NCI-H2227 treated with DMSO at 0.1 percent for 48 hours (cell line): ENCODE measurements around the gene ALX4.

Source experiments
- DNase-seq: peaks from one replicate; lab custom pipeline; 2025; lab: John Stamatoyannopoulos, UW

Gene ALX4

GRCh38 chr11:44335052-44335760, 25.3 kb upstream of the ALX4 start:
- DNase-seq, result no peak

GRCh38 chr11:44334356-44335004, 24.5 kb upstream of the ALX4 start:
- no peak for DNase-seq

GRCh38 chr11:44333271-44334218, 23.6 kb upstream of the ALX4 start:
- no peak for DNase-seq

GRCh38 chr11:44332665-44333064, 22.7 kb upstream of the ALX4 start:
- DNase-seq, result no peak

- no peak for DNase-seq
Observed at GRCh38 chr11:44329472-44330230, 19.7 kb upstream of the ALX4 start.

GRCh38 chr11:44328138-44328660, 18.3 kb upstream of the ALX4 start:
- no peak for DNase-seq

- no peak for DNase-seq
Observed at GRCh38 chr11:44327730-44328129, 17.8 kb upstream of the ALX4 start.

GRCh38 chr11:44326615-44327475, 16.9 kb upstream of the ALX4 start:
- no peak for DNase-seq

GRCh38 chr11:44325698-44326097, 15.8 kb upstream of the ALX4 start:
- DNase-seq, result no peak

- no peak for DNase-seq
Observed at GRCh38 chr11:44324749-44325525, 15.0 kb upstream of the ALX4 start.

- DNase-seq, result no peak
Observed at GRCh38 chr11:44324222-44324621, 14.3 kb upstream of the ALX4 start.

GRCh38 chr11:44322243-44322642, 12.3 kb upstream of the ALX4 start:
- no peak for DNase-seq

- DNase-seq, result no peak
Observed at GRCh38 chr11:44321059-44321458, 11.1 kb upstream of the ALX4 start.

- no peak for DNase-seq
Observed at GRCh38 chr11:44320289-44320973, 10.5 kb upstream of the ALX4 start.

GRCh38 chr11:44319552-44320288, 9.8 kb upstream of the ALX4 start:
- DNase-seq, result no peak

GRCh38 chr11:44319170-44319551, 9.2 kb upstream of the ALX4 start:
- DNase-seq, result no peak

GRCh38 chr11:44318369-44318768, 8.4 kb upstream of the ALX4 start:
- DNase-seq, result no peak

GRCh38 chr11:44316659-44317240, 6.8 kb upstream of the ALX4 start:
- DNase-seq, result no peak
